ENCODE measurements around the gene MSRB1.

Gene MSRB1

DNA sequence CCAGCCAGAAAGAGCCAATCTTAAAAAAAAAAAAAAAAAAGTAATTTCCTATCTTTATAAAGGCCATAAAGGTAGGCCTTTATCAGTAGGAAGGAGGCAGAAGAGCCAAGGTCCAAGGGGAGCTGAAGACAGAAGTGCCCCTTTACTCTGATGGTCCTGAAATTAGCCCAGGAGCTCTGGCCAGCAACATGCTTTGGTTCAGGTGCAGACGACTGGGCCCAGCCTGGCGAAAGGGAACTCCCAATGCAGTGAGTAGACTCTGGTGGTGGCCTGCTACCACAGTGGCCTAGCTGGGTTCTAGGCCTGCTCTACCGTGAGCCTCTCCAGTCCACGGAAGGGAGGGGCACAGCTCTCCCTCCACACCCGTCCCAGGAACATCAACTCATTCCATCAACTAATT lies 47.9 kb downstream of the MSRB1 start:
- TF ChIP-seq GATA2 (IDR thresholded peaks at IDR 0.05; ENCODE audit: low read depth, low read length) = no peak
- no peak for TF ChIP-seq GATA3 (IDR thresholded peaks at IDR 0.05; ENCODE audit: low read depth, low read length)

- TF ChIP-seq GATA3 (IDR thresholded peaks at IDR 0.05; ENCODE audit: low read depth, low read length) = no peak
- TF ChIP-seq GATA2 (IDR thresholded peaks at IDR 0.05; ENCODE audit: low read depth, low read length) = no peak
Measured at GRCh38 chr16:1890708-1891050, 52.3 kb downstream of the MSRB1 start.

GRCh38 chr16:1890024-1890707 lies 52.8 kb downstream of the MSRB1 start:
- no peak; the same call in 1 of the 2 replicates for TF ChIP-seq GATA3 (IDR thresholded peaks at IDR 0.05; ENCODE audit: low read depth, low read length)
- peak; percentile 75 for TF ChIP-seq GATA2 (IDR thresholded peaks at IDR 0.05; ENCODE audit: low read depth, low read length)

All from SH-SY5Y (cell line).